ENCODE measurements around the gene PIRT.

Gene PIRT

DNA sequence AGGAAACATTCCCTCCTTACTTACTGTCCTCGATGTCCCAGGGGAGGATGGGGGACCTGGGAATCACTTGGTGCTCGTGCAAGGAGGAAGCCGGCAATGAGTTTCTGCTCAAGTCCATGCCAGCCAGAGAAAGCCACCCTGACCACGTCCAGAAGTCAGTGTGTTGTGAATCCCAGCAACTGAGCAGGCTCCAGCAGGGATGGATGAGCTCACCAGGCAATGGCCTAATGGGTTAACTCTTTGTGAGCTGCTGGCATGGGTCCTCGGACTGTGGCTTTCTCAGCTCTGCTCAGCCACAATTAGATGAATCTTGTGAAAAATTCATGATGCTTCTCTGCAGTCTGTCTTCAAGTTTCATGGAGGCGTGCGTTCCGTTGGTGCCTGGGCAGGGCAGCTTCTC, at the start of gene PIRT:
Gene PIRT (minus strand): TSS at position 167 of the 400 bp plus-strand sequence. CDS start 12,442 bp downstream, outside the sequence.
- no peak within 1 kb of the TSS for H3K27ac Mint-ChIP-seq
- no peaks in the 10 kb centered on the region for H3K36me3 Mint-ChIP-seq (ENCODE audit: low read depth)

DNA sequence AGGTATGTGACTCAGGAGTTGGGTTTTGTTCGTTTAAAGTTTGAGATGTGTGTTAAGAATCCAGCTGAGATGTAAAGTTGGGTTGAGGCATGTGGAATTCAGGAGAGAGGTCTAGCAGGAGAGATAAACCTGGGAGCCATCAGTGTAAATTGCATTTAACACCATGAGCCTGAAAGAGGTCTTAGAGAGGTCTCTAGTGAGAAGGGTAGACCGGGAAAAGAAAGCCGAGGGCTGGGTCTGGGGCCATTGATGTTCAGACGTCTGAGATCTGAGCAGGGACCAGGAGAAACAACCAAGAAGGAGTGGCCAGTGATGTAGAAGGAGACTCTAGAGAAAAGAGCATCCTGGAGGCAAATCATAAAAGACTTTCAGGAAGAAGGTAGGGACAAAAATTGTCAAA, 44.1 kb upstream of the PIRT start:
- no peaks in the 10 kb centered on the region for H3K36me3 Mint-ChIP-seq (ENCODE audit: low read depth)
- no peak overlapping the region for H3K4me3 Mint-ChIP-seq
- H3K4me1 Mint-ChIP-seq = no peaks in the 10 kb centered on the region
- TF ChIP-seq, protein P1, sequence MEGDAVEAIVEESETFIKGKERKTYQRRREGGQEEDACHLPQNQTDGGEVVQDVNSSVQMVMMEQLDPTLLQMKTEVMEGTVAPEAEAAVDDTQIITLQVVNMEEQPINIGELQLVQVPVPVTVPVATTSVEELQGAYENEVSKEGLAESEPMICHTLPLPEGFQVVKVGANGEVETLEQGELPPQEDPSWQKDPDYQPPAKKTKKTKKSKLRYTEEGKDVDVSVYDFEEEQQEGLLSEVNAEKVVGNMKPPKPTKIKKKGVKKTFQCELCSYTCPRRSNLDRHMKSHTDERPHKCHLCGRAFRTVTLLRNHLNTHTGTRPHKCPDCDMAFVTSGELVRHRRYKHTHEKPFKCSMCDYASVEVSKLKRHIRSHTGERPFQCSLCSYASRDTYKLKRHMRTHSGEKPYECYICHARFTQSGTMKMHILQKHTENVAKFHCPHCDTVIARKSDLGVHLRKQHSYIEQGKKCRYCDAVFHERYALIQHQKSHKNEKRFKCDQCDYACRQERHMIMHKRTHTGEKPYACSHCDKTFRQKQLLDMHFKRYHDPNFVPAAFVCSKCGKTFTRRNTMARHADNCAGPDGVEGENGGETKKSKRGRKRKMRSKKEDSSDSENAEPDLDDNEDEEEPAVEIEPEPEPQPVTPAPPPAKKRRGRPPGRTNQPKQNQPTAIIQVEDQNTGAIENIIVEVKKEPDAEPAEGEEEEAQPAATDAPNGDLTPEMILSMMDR (IDR thresholded peaks at IDR 0.05) = no peak
- peaks cover 3% of the 10 kb centered on the region for H3K9me3 Mint-ChIP-seq
- H3K27ac Mint-ChIP-seq = no peak overlapping the region
- DNase-seq = no peak
- H3K27me3 Mint-ChIP-seq (ENCODE audit: low read depth, poor library complexity) = peaks cover 12% of the 10 kb centered on the region

More for the DNA sequence above, at the start of gene PIRT:
- no peaks in the 10 kb centered on the region for H3K9me3 Mint-ChIP-seq
- peaks cover 16% of the 10 kb centered on the region for H3K27me3 Mint-ChIP-seq (ENCODE audit: low read depth, poor library complexity)
- H3K4me1 Mint-ChIP-seq = peaks cover 13% of the 10 kb centered on the region
- no peak within 1 kb of the TSS for H3K4me3 Mint-ChIP-seq
- TF ChIP-seq, protein P1 (IDR thresholded peaks at IDR 0.05) = no peak
- DNase-seq = no peak

DNA sequence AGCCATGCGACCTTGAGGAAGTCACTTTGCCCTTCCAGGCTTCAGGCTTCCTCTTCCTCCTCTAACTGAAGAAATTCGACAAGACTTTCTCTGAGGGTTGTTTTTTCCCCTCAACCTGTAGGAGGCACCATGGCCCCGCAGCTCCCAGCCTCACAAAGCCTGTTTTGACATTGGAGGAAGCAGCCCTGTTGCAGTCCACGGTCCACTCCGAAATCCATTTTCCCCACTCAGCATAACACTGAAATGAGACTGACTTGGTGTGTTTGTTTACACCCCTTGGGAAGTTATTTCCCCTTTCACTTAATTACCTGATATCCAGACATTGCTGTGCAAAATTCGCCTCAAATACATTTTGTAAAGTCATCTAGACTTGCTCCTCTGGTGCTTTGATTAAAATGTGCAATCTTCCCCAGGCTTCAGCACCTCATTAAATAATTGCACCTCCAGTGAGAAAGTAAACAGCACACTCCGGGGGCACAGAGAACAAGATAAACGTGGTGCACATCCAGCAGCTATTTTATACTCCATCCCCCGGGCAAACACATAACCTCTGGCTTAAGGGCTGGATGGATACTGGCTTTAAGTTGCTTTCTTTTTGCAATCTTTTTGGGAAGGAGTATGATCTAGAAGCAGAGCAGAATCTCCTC, 41.4 kb upstream of the PIRT start:
- Mint-ChIP-seq H3K9me3 (no peaks in the 10 kb centered on the region), H3K27me3 (ENCODE audit: low read depth, poor library complexity) (peaks cover 20% of the 10 kb centered on the region), H3K4me3 (no peak overlapping the region), H3K36me3 (ENCODE audit: low read depth) (no peaks in the 10 kb centered on the region), H3K4me1 (no peaks in the 10 kb centered on the region), H3K27ac (no peak overlapping the region)
- TF ChIP-seq, protein P1 (IDR thresholded peaks at IDR 0.05) = peak; percentile 56
- peak; percentile 54 for DNase-seq

DNA sequence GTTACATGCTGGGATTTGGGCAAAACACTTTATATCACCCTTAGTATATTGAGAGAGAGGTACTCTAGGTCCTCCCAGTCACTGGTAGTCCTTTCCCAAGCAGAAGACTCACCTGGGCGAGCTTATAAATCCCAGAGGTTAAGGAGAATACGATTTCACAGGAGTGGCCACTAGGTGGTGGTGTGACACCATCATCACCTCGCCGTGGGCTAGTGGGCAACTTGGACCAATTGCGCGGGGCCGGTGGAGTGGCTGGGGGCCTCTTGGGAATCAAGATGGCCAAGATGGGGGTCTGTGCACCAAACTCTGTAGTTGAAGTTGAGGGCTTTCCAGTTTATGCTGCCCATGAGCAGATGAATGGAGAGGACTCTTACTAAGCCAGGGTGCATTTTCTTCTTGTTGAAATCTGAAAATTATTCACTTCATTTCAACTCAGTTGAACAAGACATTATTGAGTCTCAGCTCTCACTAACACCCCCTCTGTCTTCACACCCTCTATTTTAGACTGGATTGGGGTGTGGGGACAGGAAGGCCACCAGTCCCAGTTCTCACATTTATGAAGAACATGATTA, 38.2 kb upstream of the PIRT start:
- peak; percentile 78 for DNase-seq

DNA sequence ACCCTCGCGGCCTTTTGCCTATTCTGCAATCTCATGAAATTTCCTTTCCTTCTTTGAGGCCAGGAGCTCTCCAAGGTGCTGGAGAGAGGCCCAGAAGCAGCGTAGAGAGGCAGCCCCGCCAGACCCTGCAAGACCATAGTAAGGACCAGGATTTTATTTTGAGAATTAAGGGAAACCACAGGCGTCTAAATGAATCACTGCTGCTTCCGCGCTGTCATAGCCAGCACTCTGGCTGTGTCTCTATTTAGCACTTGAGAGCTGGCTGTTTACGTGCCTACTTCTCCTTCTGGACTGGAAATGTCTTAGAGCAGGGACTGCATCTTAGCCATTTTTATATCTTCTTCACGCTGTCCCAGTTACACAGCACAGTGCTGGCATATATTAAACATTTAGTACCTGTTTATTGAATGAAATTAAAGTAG, 37.6 kb upstream of the PIRT start:
- Mint-ChIP-seq H3K36me3 (ENCODE audit: low read depth) (no peaks in the 10 kb centered on the region), H3K9me3 (no peaks in the 10 kb centered on the region), H3K4me1 (no peaks in the 10 kb centered on the region), H3K27ac (no peak overlapping the region), H3K4me3 (no peak overlapping the region), H3K27me3 (ENCODE audit: low read depth, poor library complexity) (peaks cover 30% of the 10 kb centered on the region)
- TF ChIP-seq, protein P1 (IDR thresholded peaks at IDR 0.05) = no peak
- DNase-seq = peak; percentile 79

More for the DNA sequence above, 38.2 kb upstream of the PIRT start:
- Mint-ChIP-seq H3K4me1 (no peaks in the 10 kb centered on the region), H3K27me3 (ENCODE audit: low read depth, poor library complexity) (peaks cover 24% of the 10 kb centered on the region), H3K4me3 (no peak overlapping the region), H3K9me3 (no peaks in the 10 kb centered on the region), H3K36me3 (ENCODE audit: low read depth) (no peaks in the 10 kb centered on the region), H3K27ac (no peak overlapping the region)
- TF ChIP-seq, protein P1 (IDR thresholded peaks at IDR 0.05) = peak; percentile 70

DNA sequence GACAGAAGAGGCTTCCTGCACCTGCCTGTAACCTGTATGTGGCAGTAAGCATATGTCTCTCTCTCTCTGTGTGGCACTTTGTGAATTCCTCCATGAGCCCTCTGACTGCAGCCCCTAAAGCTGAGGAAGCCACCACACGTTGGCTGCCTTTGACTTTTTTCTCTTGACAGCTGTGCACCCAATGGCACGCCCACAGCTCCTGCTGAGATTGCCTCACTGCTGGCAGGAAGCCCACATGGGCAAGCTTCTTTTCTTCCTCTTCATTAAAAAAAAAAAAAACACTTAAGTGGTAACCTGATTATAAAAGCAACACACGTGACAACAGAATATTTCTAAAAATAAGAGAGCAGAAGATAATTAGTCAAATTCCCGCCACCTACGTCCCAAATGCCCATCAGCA, 34.0 kb upstream of the PIRT start:
- TF ChIP-seq, protein P1 (IDR thresholded peaks at IDR 0.05) = no peak
- H3K4me1 Mint-ChIP-seq = no peaks in the 10 kb centered on the region
- H3K36me3 Mint-ChIP-seq (ENCODE audit: low read depth) = no peaks in the 10 kb centered on the region
- DNase-seq = no peak
- H3K27ac Mint-ChIP-seq = no peak overlapping the region
- peaks cover 24% of the 10 kb centered on the region for H3K27me3 Mint-ChIP-seq (ENCODE audit: low read depth, poor library complexity)
- H3K9me3 Mint-ChIP-seq = peaks cover 14% of the 10 kb centered on the region
- H3K4me3 Mint-ChIP-seq = no peak overlapping the region
